ENCODE measurements around the gene ETNPPL. TPM values are rescaled to one million over a fixed set of nuclear protein-coding genes. Genes with fewer than 3 reads are reported as not detected.

The ETNPPL gene
- total and polyA plus RNA-seq, 9 of the 15 experiments (the other 6 are each of a cell fraction or from before 2014, with no cell fraction given) = 0.06 to 0.14 TPM; not detected in 7

DNA sequence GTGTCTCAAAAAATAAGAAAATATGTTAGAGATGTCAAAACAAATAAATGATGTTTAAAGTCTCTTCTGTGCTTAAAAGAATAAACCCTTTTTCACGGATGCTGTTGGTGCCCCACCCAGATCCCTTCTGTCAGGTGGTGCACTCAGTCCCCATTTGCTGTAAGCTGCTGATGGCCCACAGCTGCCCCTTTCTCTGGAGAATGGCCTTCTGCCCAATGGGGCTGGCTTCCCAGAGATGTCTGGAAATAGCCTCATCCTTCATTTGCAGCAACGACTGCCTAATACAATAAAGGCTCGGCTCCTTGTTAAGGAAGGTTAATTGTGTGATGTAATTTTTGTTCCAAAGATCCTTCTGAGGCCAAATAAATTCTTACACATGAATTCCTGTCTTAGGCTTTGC, 31.8 kb downstream of the ETNPPL start:
- no peak overlapping the region for H3K27ac ChIP-seq (ENCODE audit: extremely low read depth, low read depth, low read length)
- ChIA-PET CTCF (ENCODE audit: low intra/inter-chr PET ratio) (no interaction called here), POLR2A (no interaction called here)
- H3K9me1 ChIP-seq (ENCODE audit: control insufficient read depth, insufficient read depth, low read length) = no peaks in the 10 kb centered on the region
- in situ Hi-C loops (cut with MboI) = no loop called here
- no peaks in the 10 kb centered on the region for H4K20me1 ChIP-seq (replicated peaks; ENCODE audit: control insufficient read depth, insufficient read depth, low read length)
- no peaks in the 10 kb centered on the region for H3K4me1 ChIP-seq (replicated peaks in 1 of 2; ENCODE audit: control insufficient read depth in 2 of 2, insufficient read depth in 2 of 2, low read length in 2 of 2)
- H3K79me2 ChIP-seq (ENCODE audit: control insufficient read depth, insufficient read depth, low read length) = no peaks in the 10 kb centered on the region
- no peak overlapping the region for H2AFZ ChIP-seq (ENCODE audit: low read depth, low read length)
- ATAC-seq = no peak
- 6% methylated on average over 3 of the region's 3 CpGs for WGBS (ENCODE audit: insufficient coverage, low coverage, missing lambda C conversion rate)
- H3K27me3 ChIP-seq (ENCODE audit: control insufficient read depth in 2 of 2, insufficient read depth in 2 of 2, low read length in 2 of 2) = 0 out of 5 replicates have a peak, but pooled peaks cover 0 to 6% of the 10 kb centered on the region in 2 experiments
- BruUV-seq (replicated peaks) = no TSS peak
- H3K4me3 ChIP-seq = no peak overlapping the region
- no peak for DNase-seq (ENCODE audit: extremely low read depth in 1 of 4, low spot score in 3 of 4)
- no peak overlapping the region for H3K4me2 ChIP-seq (ENCODE audit: insufficient read depth, low read length)
- no peaks in the 10 kb centered on the region for H3K9me3 ChIP-seq (replicated peaks; ENCODE audit: control insufficient read depth, insufficient read depth, low read depth, low read length)
- FAIRE-seq = no peak
- intact Hi-C loops (cut with micrococcal nuclease) = no loop called here
- no peaks in the 10 kb centered on the region for H3K36me3 ChIP-seq (ENCODE audit: control insufficient read depth, insufficient read depth, low read length)
- H3K9ac ChIP-seq (ENCODE audit: insufficient read depth in 1 of 2, low read depth in 2 of 2, low read length in 2 of 2) = no peak overlapping the region
- no peak for TF ChIP-seq HCFC1 (IDR thresholded peaks at IDR 0.05; ENCODE audit: low read depth, low read length)
- TF ChIP-seq, protein P1, sequence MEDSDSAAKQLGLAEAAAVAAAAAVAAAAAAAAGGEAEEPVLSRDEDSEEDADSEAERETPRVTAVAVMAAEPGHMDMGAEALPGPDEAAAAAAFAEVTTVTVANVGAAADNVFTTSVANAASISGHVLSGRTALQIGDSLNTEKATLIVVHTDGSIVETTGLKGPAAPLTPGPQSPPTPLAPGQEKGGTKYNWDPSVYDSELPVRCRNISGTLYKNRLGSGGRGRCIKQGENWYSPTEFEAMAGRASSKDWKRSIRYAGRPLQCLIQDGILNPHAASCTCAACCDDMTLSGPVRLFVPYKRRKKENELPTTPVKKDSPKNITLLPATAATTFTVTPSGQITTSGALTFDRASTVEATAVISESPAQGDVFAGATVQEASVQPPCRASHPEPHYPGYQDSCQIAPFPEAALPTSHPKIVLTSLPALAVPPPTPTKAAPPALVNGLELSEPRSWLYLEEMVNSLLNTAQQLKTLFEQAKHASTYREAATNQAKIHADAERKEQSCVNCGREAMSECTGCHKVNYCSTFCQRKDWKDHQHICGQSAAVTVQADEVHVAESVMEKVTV (CRISPR knock-in tag; IDR thresholded peaks at IDR 0.05) = no peak
- no peak for TF ChIP-seq ZNF695 (CRISPR knock-in tag; IDR thresholded peaks at IDR 0.05)
- no peak for TF ChIP-seq EHMT2 (IDR thresholded peaks at IDR 0.05)
- TF ChIP-seq KHSRP (IDR thresholded peaks at IDR 0.05) = no peak
- TF ChIP-seq CAMTA2 (CRISPR knock-in tag; conservative IDR thresholded peaks at IDR 0.05) = no peak
- TF ChIP-seq SP2 (IDR thresholded peaks at IDR 0.05; ENCODE audit: extremely low read depth, low read depth, low read length, poor library complexity, severe bottlenecking) = no peak
- TF ChIP-seq MEIS2 (IDR thresholded peaks at IDR 0.05; ENCODE audit: partially characterized antibody) = no peak
- TF ChIP-seq ZNF431 (CRISPR knock-in tag; IDR thresholded peaks at IDR 0.05) = no peak
- TF ChIP-seq, protein P2, sequence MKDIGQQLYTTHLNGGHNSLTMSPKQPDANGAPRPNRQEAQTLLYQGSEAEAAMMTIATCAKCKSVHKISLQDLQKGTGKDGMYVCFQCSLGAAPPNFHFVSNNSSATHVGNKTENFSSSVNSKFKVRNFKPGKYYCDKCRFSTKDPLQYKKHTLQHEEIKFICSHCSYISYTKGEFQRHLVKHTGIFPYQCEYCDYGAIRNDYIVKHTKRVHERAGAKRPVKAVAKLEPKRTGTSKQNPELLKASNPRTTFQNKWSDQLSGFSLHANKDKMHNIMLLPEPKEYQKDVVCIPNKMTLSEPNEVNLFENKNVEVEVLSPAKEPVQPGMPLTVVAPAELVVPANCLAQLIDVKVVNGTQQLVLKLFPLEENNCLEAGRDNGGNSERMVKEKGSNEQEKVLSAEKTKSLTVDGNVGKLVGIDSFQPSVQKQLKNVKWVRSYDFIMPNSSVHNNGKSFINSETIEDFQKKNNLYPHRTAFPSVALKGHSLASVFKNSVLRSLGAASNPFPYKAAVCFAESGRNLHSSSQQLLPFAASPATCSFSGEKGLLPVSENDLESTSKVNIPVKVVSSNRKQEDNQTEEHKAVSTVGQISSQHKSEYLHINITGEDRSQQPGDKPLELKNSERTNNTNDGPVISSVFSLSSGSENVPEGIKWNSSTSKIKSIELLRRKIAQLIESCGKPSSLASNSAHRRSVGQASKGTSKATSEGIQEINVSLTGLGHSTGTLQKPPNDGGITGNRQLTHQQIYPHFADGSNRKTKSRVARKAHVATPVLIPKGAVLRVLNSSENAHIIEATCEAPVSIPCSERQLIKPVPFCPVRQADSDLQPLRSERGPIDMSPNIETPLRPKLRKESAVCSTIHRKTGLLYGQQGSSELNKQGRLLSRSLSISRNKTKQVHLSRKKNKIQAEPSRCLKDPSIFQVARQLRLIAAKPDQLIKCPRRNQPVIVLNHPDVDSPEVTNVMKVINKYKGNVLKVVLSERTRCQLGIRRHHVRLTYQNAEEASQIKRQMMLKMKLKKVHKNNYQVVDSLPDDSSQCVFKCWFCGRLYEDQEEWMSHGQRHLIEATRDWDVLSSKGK (CRISPR knock-in tag; IDR thresholded peaks at IDR 0.05) = no peak
- TF ChIP-seq ZKSCAN8 (CRISPR knock-in tag; IDR thresholded peaks at IDR 0.05) = no peak
